Esophagus squamous epithelium (tissue), 5 donors: ENCODE results near the gene SF3A2. TPM values are rescaled to one million over a fixed set of nuclear protein-coding genes. Genes with fewer than 3 reads are reported as not detected.

ENCODE experiments used
- DNase-seq: peaks from one replicate; lab custom pipeline; 2025; lab: John Stamatoyannopoulos, UW
- H3K27ac ChIP-seq, 4 donors: fragments of 200-600 bp; sonication (generic); one replicate each; pipeline ENCODE4 v1.5.1; 2016 to 2019; ENCODE audit warnings: mild to moderate bottlenecking in 1 of 4
- H3K27me3 ChIP-seq, 4 donors: fragments of 200-600 bp; sonication (generic); 1 replicate in 3 of 4; 2 replicates in 1 of 4; pipeline versions ENCODE4 v1.5.1 to v1.6.0; 2017 to 2021; ENCODE audit warnings: antibody characterized with exemption in 1 of 4
- H3K36me3 ChIP-seq, 3 donors: fragments of 200-600 bp; sonication (generic); one replicate each; pipeline ENCODE4 v1.5.1; 2016 to 2019
- H3K4me1 ChIP-seq, 3 donors: fragments of 200-600 bp; sonication (generic); one replicate each; pipeline ENCODE4 v1.5.1; 2017 to 2019
- H3K4me3 ChIP-seq, 4 donors: fragments of 200-600 bp; sonication (generic); 1 replicate in 3 of 4; 2 replicates in 1 of 4; pipeline ENCODE4 v1.5.1; 2016 to 2019; ENCODE audit warnings: mild to moderate bottlenecking in 2 of 4, moderate library complexity in 1 of 4
- H3K9me3 ChIP-seq, 3 donors: fragments of 200-600 bp; sonication (generic); one replicate each; pipeline ENCODE4 v1.5.1; 2016 to 2019
- CTCF ChIP-seq, 6 experiments: fragments of 450-650 bp in 4 of 6; fragments of 200-600 bp in 2 of 6; sonication (generic) in 2 of 6; IDR thresholded peaks; one replicate each; pipeline ENCODE4 v1.5.1; 2016 to 2019; ENCODE audit warnings: antibody characterized with exemption in 6 of 6, mild to moderate bottlenecking in 4 of 6, moderate library complexity in 4 of 6
- POLR2A ChIP-seq, 4 donors: fragments of 450-650 bp; IDR thresholded peaks; one replicate each; pipeline ENCODE4 v1.6.1; 2017; ENCODE audit warnings: antibody characterized with exemption in 4 of 4, mild to moderate bottlenecking in 4 of 4, moderate library complexity in 3 of 4
- WGBS, 2 donors: methylation state at CpG; one replicate each; pipeline ENCODE4 v1.1.5; 2018; 5-methylcytosine and 5-hydroxymethylcytosine counted together
- intact Hi-C: fragments of 100-400 bp; cut with DNase I; formaldehyde crosslinking; loops from one replicate; pipeline ENCODE4 v1.15.0; 2022
- total RNA-seq, 4 donors: library from RNA; depleted of rRNA; stranded (reverse); fragments of >200 nt; gene quantifications; one replicate each; pipeline ENCODE4 v1.1.0, GENCODE V29; 2016
- donor health status: DM: yes; HTN: yes; CAD: no.

SF3A2 gene
- total RNA-seq, 4 donors from 2014 or later: 19.3 to 39.7 (median 31.3) TPM

GRCh38 chr19:2246801-2247361, 10.3 kb downstream of the SF3A2 start:
- no peaks in the 10 kb centered on the region for H3K9me3 ChIP-seq
- WGBS, 2 donors: 87% methylated on average over 11 of the region's 26 CpGs; no CpG with 5 or more reads in 1 of the 2 donors
- peaks cover 43 to 73% (median 55%) of the 10 kb centered on the region in 3 donors for H3K36me3 ChIP-seq
- no peak overlapping the region for H3K4me3 ChIP-seq
- no peak for TF ChIP-seq POLR2A (IDR thresholded peaks at IDR 0.05)
- TF ChIP-seq CTCF (IDR thresholded peaks at IDR 0.05): no peak
- no peak overlapping the region for H3K27ac ChIP-seq
- H3K27me3 ChIP-seq: peaks cover 10 to 37% (median 13%) of the 10 kb centered on the region in 4 donors
- intact Hi-C loops: no loop called here
- H3K4me1 ChIP-seq: peaks cover 18 to 53% (median 31%) of the 10 kb centered on the region in 3 donors
- DNase-seq: no peak

GRCh38 chr19:2247433-2248101, 10.9 kb downstream of the SF3A2 start:
- WGBS, 2 donors: 80% methylated on average over 10 of the region's 28 CpGs; no CpG with 5 or more reads in 1 of the 2 donors
- intact Hi-C loops: no loop called here
- DNase-seq: no peak
- TF ChIP-seq CTCF (IDR thresholded peaks at IDR 0.05) (no peak), POLR2A (IDR thresholded peaks at IDR 0.05) (no peak)
- no peak overlapping the region for H3K27ac ChIP-seq
- peaks cover 17 to 44% (median 18%) of the 10 kb centered on the region in 4 donors for H3K27me3 ChIP-seq
- peaks cover 43 to 69% (median 55%) of the 10 kb centered on the region in 3 donors for H3K36me3 ChIP-seq
- no peak overlapping the region for H3K4me3 ChIP-seq
- H3K4me1 ChIP-seq: peaks cover 19 to 53% (median 32%) of the 10 kb centered on the region in 3 donors
- H3K9me3 ChIP-seq: no peaks in the 10 kb centered on the region

- DNase-seq: no peak
- 93% methylated on average over 2 of the region's 21 CpGs; no CpG with 5 or more reads in 1 of the 2 donors for WGBS, 2 donors
- Histone ChIP-seq H3K4me3 (no peak overlapping the region), H3K27ac (no peak overlapping the region), H3K27me3 (peaks cover 23 to 52% (median 24%) of the 10 kb centered on the region in 4 donors), H3K4me1 (peaks cover 25 to 53% (median 38%) of the 10 kb centered on the region in 3 donors), H3K9me3 (no peaks in the 10 kb centered on the region), H3K36me3 (peaks cover 41 to 61% (median 54%) of the 10 kb centered on the region in 3 donors)
- intact Hi-C loops: no loop called here
- TF ChIP-seq POLR2A (IDR thresholded peaks at IDR 0.05) (no peak), CTCF (IDR thresholded peaks at IDR 0.05) (no peak)
These were observed 11.7 kb downstream of the SF3A2 start for GRCh38 chr19:2248136-2249009.

- TF ChIP-seq POLR2A (IDR thresholded peaks at IDR 0.05): no peak
- TF ChIP-seq CTCF (IDR thresholded peaks at IDR 0.05): no peak
- DNase-seq: no peak
- 61 to 70% methylated on average over 3 to 4 of the region's 27 CpGs for whole genome bisulfite sequencing, 2 donors
- Histone ChIP-seq H3K36me3 (peaks cover 32 to 53% (median 45%) of the 10 kb centered on the region in 3 donors), H3K9me3 (no peaks in the 10 kb centered on the region), H3K27me3 (peaks cover 23 to 60% (median 29%) of the 10 kb centered on the region in 4 donors), H3K4me3 (no peak within 1 kb of the TSS), H3K27ac (no peak within 1 kb of the TSS), H3K4me1 (peaks cover 27 to 60% (median 43%) of the 10 kb centered on the region in 3 donors)
- intact Hi-C loops: no loop called here
These were observed 12.6 kb downstream of the SF3A2 start, which contains the start of gene AMH for GRCh38 chr19:2249010-2249866. Gene AMH (plus strand): TSS chr19:2249323. CDS start chr19:2249333, 10 bp downstream.
